NT2/D1 (cell line): ENCODE measurements around the gene RAD9A.

Experiments
- SUZ12 ChIP-seq: IDR thresholded peaks from 2 replicates; pipeline ENCODE4 v1.6.1; 2011; ENCODE audit not compliant: insufficient read length, insufficient read depth; ENCODE audit errors: extremely low read depth
- YY1 ChIP-seq: IDR thresholded peaks from 2 replicates; pipeline ENCODE4 v1.6.1; 2011; ENCODE audit not compliant: insufficient read length, insufficient read depth
- ZNF274 ChIP-seq: IDR thresholded peaks from 2 replicates; pipeline ENCODE4 v1.6.1; 2011; ENCODE audit warnings: mild to moderate bottlenecking, low read depth, low read length

GRCh38 chr11:67416416-67417335 lies 24.9 kb downstream of the RAD9A start:
- TF ChIP-seq YY1 = no peak
- no peak for TF ChIP-seq ZNF274
- TF ChIP-seq SUZ12 = no peak
